Kidney epithelial cell (primary cell): ENCODE measurements around the gene REXO5. TPM values are rescaled to one million over a fixed set of nuclear protein-coding genes. Genes with fewer than 3 reads are reported as not detected.
"Not testable (repeated sequence)": the region's sequence is repeated elsewhere in the genome, so short reads cannot be mapped to it uniquely, and the experiment has no call there.

ENCODE experiments used
- DNase-seq: peaks from one replicate; pipeline ENCODE4 v3.0.0-alpha.2; 2010; ENCODE audit warnings: low read depth
- H3K27me3 ChIP-seq: 2 replicates; pipeline ENCODE4 v1.6.0; 2011; ENCODE audit warnings: low read length; ENCODE audit not compliant: control insufficient read depth, insufficient read depth
- H3K36me3 ChIP-seq: 2 replicates; pipeline ENCODE4 v1.5.1; 2011; ENCODE audit warnings: low read length; ENCODE audit not compliant: control insufficient read depth, insufficient read depth
- H3K4me3 ChIP-seq: 2 replicates; pipeline ENCODE4 v1.5.1; 2011; ENCODE audit warnings: low read depth, mild to moderate bottlenecking, control low read depth, low read length
- total RNA-seq: library from RNA; depleted of rRNA; stranded (reverse); fragments of >200 nt; gene quantifications from 2 replicates; pipeline ENCODE4 v1.2.3, GENCODE V29; 2015
- TF ChIP-seq, protein P1 (sequence below): IDR thresholded peaks from 2 replicates; pipeline ENCODE4 v1.5.1; 2011; ENCODE audit warnings: mild to moderate bottlenecking, moderate library complexity, low read length, control low read depth, inconsistent platforms; ENCODE audit not compliant: insufficient read depth, poor library complexity, severe bottlenecking

Gene REXO5
- 0.82 and 2.7 TPM in 2 replicates for total RNA-seq

DNA sequence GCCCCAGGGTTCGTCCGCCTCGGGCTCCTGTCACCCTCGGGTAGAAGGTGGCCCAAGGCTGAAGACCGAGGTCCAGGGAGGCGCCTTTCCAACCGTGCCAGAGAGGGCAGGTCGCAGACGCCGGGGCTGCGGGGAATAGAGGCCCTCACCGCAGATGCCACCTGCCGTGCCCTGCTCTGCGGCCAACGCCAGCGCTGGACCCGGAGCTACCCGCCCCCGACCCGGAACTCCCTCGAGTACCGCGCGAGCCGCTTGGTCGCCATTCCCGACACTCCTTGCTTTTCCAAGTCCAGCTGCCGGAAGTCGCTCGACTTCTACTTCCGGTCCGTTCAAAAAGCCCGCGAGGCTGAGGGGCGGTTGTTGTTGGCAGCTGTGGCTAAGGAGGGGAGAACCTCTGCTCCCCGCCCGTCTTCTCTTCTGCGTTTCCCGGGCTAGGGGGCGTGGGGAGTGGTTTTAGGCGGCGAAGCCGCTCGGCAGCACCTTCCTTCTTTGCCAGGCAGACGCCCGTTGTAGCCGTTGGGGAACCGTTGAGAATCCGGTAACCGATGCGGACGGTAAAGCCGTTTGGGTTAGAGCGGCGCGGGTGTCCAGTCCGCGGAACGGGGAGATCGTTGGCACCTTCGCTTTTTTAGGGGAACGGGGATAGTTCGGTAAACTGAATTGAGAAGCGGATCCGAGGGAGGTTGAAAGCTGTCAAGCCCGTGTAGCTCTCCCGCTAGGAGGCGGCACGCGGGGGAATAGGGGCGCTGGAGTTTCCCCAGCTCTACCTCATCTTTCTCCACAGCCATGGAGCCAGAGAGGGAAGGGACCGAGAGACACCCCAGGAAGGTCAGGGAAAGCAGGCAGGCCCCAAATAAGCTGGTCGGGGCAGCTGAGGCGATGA, at the start of gene REXO5, which contains the start of gene ERI2:
Gene REXO5 (plus strand): TSS at position 360 of the 883 bp plus-strand sequence. CDS start 427 bp downstream, at position 787.
Gene ERI2 (minus strand): TSS at position 305 of the 883 bp plus-strand sequence. CDS start 42 bp downstream, at position 263.
- peak within 1 kb of the TSS; percentile 79 for H3K4me3 ChIP-seq
- TF ChIP-seq, protein P1, sequence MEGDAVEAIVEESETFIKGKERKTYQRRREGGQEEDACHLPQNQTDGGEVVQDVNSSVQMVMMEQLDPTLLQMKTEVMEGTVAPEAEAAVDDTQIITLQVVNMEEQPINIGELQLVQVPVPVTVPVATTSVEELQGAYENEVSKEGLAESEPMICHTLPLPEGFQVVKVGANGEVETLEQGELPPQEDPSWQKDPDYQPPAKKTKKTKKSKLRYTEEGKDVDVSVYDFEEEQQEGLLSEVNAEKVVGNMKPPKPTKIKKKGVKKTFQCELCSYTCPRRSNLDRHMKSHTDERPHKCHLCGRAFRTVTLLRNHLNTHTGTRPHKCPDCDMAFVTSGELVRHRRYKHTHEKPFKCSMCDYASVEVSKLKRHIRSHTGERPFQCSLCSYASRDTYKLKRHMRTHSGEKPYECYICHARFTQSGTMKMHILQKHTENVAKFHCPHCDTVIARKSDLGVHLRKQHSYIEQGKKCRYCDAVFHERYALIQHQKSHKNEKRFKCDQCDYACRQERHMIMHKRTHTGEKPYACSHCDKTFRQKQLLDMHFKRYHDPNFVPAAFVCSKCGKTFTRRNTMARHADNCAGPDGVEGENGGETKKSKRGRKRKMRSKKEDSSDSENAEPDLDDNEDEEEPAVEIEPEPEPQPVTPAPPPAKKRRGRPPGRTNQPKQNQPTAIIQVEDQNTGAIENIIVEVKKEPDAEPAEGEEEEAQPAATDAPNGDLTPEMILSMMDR, result peak; percentile 58
- no peaks in the 10 kb centered on the region for H3K27me3 ChIP-seq
- H3K36me3 ChIP-seq, result no peaks in the 10 kb centered on the region
- peak; percentile 83 for DNase-seq

- no peak overlapping the region for H3K4me3 ChIP-seq
- H3K27me3 ChIP-seq, result no peaks in the 10 kb centered on the region
- TF ChIP-seq, protein P1, result no peak
- no peaks in the 10 kb centered on the region for H3K36me3 ChIP-seq
- no peak for DNase-seq
Observed at GRCh38 chr16:20760346-20760745, 46.0 kb upstream of the REXO5 start.

DNA sequence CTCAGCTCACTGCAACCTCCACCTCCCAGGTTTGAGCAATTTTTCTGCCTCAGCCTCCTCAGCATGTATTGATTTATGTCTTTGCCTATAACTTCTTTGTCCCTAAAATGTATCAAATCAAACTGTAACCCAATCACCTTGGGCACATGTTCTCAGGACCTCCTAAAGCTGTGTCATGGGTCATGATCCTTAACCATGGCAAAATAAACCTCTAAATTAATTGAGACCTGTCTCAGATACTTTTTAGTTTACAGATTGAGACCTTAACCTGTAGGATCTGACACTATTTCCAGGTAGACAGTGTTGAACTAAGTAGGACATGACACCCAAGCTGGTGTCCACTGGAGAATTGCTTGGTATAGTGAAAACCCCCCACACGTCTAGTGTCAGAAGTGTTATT, 45.2 kb upstream of the REXO5 start:
- TF ChIP-seq, protein P1, result no peak
- DNase-seq, result no peak
- Histone ChIP-seq H3K36me3 (no peaks in the 10 kb centered on the region), H3K4me3 (no peak overlapping the region), H3K27me3 (no peaks in the 10 kb centered on the region)

GRCh38 chr16:20762404-20763123, 43.8 kb upstream of the REXO5 start:
- TF ChIP-seq, protein P1, result no peak
- no peak for DNase-seq
- Histone ChIP-seq H3K36me3 (no peaks in the 10 kb centered on the region), H3K4me3 (no peak overlapping the region), H3K27me3 (no peaks in the 10 kb centered on the region)

DNA sequence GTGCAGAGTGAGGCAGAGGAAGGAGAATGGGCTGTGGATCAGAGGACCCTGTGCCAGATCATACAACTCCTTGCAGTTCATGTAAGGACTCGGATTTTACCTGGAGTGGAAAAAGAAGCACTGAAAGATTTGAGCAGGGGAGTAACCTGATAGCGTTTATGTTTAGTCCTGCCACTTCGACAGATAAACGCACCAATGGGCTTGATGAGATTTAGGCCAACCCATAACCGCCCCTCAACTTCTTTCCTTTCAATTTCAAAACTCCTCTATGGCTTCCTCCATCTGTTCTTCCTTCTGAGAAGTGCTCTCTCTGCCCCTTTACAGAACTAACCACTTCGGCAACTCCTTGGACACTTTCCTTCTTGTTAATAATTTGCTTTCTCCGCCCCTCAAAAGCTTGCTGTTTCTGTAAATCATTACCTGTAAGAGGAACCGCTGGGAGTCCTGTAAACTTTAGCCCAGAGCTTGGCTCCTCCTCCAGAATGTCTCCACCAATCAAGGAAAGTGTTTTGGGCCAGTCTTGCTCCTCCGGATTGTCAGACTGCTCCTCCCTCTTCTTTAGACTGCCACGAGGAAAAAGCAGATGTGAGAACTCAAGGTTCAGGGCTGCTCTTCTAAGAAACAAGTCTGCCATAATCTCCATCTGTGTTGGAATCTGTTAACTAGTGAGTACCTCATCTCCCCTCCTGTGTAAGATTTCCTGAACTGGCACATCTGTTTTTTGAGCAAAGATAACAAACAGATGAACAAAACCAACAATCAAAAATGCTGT, 42.7 kb upstream of the REXO5 start, which contains the start of gene ACSM3:
Gene ACSM3 (plus strand): TSS at position 554 of the 772 bp plus-strand sequence. CDS start 6,021 bp downstream, outside the sequence.
- Histone ChIP-seq H3K4me3 (peak within 1 kb of the TSS; percentile 30), H3K27me3 (no peaks in the 10 kb centered on the region), H3K36me3 (no peaks in the 10 kb centered on the region)
- peak; percentile 93 for DNase-seq
- TF ChIP-seq, protein P1, result no peak

DNA sequence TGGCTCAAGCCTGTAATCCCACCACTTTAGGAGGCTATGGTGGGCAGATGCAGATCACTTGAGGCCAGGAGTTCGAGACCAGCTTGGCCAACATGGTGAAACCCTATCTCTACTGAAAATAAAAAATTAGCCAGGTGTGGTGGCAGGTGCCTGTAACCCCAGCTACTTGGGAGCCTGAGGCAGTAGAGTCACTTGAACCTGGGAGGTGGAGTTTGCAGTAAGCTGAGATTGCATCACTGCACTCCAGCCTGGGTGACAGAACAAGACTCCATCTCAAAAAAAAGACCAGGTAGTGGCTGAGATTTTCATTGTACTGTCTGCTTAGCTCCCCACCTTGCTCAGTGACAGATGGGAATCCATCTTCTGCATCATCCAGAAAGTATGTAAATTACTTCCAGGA, 41.9 kb upstream of the REXO5 start:
- H3K27me3 ChIP-seq, H3K36me3 ChIP-seq, H3K4me3 ChIP-seq, DNase-seq: not testable (repeated sequence)
